Erythroblast (primary cell): Measurements from ENCODE around the gene GCSAM.
A peak's percentile ranks its signal among the peaks of the same experiment; 100 is the strongest.

Source experiments
- DNase-seq, 2 experiments: peaks; one replicate each; lab custom pipeline; 2025; lab: John Stamatoyannopoulos, UW
- GATA1 ChIP-seq: IDR thresholded peaks from 2 replicates; pipeline ENCODE4 v1.6.1; 2011; ENCODE audit warnings: low read depth, mild to moderate bottlenecking, control low read depth, low read length, moderate library complexity
- POLR2A ChIP-seq: IDR thresholded peaks from 2 replicates; pipeline ENCODE4 v1.6.1; 2011; ENCODE audit warnings: mild to moderate bottlenecking, low read length

GCSAM gene

GRCh38 chr3:112134335-112135124 lies 1.5 kb upstream of the GCSAM start:
- TF ChIP-seq POLR2A (no peak), GATA1 (no peak)
- DNase-seq, result peak; percentile 3 to 46

DNA sequence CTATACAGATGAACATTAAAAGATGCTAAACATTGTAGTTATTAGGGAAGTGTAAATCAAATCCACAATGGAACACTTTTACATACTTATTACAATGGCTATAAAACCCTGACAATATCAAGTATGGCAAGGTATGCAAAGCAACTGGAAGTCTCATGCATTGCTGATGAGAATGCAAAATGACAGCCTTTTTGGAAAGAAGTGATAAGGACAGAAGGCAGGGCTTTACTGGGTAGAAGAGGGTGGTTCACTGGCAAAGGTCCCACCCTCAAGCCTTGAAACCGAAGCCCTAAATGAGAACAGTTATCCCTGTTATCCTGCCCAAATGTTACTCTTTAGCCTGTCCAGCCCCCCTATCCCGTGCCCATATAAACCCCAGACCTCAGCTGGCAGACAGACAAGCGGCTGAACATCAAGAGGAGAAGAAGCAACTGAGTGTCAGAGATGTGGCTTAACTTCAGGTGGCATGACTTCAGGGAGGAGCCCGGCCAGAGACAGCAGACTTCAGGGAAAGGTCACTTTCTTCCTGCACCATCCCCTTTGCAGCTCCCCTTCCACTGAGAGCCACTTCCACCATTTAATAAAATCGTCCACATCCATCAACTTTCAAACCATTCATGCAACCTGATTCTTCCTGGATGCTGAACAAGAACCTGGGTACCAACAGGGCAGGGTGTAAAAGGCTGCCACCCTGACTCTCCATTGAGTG lies 732 bp upstream of the GCSAM start:
- peak; percentile 6 to 18 for DNase-seq
- no peak for TF ChIP-seq GATA1
- TF ChIP-seq POLR2A, result no peak

GRCh38 chr3:112132554-112132953 lies 494 bp downstream of the GCSAM start:
- DNase-seq, result no peak
- TF ChIP-seq GATA1 (no peak), POLR2A (no peak)

- TF ChIP-seq GATA1 (no peak), POLR2A (no peak)
- DNase-seq, result no peak
Measured at GRCh38 chr3:112132088-112132487, 960 bp downstream of the GCSAM start.

- TF ChIP-seq POLR2A (no peak), GATA1 (no peak)
- DNase-seq, result no peak
Measured at GRCh38 chr3:112131111-112131510, 1.9 kb downstream of the GCSAM start.

- no peak for TF ChIP-seq POLR2A
- DNase-seq, result no peak
Measured at GRCh38 chr3:112130638-112130993, 2.4 kb downstream of the GCSAM start.

GRCh38 chr3:112129925-112130637 lies 3.0 kb downstream of the GCSAM start:
- no peak for DNase-seq
- TF ChIP-seq GATA1 (no peak), POLR2A (no peak)

DNA sequence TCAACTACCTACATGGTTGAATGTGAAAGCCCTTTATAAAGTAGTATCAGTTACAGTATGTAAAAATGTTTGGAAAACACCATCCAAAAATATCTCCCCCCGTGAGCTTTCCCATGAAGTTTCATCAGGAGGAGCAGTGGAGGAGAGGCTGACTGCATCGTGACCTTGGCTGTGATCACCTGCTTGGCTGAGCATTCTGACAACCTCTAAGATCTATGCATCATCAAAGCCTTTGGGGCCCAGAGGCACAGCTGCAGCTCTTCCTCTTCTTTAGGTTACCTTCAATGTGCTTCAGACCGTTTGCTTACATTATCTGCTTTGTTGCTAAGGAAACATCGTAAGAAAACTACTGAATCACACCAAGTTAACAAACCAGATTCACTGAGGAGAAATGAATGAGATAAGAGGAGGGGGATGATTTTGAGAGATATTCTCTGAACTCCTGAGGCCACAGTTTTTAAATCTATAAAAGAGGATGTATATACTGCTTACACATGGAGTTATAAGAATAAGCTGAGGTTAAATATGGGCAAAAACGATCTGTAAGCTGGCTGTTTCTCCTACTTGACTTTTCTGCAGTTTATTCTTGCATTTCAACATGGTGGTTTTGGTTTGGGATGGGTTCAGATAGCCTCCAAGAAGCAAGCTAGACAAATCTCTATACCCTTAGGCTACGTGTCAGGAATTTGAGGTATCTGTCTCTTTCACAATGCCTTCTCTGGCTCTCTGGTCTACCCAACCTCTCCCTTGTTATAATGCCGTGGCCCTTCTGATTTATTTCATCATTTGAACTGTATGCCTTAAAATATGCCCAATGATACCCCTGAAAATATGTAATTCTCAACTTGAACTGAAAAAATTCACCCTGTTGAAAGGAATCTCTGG lies 4.0 kb downstream of the GCSAM start:
- TF ChIP-seq POLR2A, result no peak
- no peak for TF ChIP-seq GATA1
- DNase-seq, result no peak

DNA sequence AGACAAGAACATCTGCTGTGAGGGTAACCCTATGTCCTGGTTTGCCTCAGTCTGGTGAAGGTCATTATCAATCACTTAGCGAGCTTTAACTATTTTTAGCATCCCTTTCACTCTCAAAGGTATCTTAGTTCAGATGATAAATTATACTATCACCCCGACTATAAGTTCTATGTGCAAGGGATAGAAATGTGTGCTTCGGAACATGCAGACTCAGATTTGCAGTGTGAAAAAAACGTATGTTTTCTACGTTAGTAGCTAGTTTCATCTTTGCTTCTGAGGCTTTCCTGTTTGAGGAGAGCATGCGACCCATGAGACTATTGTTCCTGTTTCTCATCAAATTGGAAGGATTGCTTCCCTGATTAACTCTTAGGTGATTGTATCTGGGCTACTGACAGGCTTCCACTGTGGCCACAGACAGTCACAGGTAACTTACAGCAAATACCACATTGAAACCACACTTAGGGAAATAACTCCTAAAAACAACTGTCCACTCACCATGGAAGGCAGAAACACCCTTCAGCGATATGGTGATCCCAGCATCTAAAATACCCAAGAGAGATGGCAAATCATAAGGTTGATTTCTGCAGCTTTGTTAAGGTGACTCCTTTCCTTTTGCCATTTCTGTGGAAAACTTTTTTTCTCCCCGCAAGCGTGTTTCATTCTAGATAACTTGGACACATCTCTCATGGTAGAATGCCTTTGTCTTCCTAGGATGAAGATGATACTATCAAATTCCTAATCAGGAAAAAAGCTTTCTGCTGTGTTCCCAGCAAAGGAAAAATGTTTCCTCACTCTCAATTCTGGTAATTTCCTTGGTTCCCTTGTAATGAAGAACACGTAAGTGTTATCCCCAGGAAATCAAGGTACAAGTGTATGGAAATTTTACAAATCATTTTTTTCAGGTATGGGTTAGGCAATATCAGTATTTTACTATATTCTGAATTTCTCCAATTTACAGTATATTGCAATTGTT lies 5.2 kb downstream of the GCSAM start:
- no peak for DNase-seq
- no peak for TF ChIP-seq GATA1
- no peak for TF ChIP-seq POLR2A

DNA sequence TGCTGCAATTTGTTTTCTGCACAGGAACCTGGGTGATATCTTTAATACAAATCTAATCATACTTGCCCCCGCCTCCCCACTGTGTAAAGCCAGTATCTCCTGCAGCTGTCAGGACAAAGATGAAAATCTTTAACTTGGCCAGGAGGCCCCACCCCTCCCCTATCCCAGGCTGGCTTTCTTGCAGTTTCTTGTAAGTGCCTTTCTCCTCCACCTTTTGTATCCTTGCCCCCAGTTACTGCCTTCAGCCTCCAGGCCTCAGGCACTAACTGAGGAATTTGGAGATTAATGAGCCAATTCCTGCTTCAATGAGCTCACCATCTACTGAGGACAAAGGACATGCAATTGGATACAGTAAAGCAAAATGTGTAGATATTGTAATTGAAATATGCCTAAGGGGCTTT lies 6.5 kb downstream of the GCSAM start:
- DNase-seq, result peak in 1 of 2 experiments; percentile 34
- TF ChIP-seq GATA1 (no peak), POLR2A (no peak)

DNA sequence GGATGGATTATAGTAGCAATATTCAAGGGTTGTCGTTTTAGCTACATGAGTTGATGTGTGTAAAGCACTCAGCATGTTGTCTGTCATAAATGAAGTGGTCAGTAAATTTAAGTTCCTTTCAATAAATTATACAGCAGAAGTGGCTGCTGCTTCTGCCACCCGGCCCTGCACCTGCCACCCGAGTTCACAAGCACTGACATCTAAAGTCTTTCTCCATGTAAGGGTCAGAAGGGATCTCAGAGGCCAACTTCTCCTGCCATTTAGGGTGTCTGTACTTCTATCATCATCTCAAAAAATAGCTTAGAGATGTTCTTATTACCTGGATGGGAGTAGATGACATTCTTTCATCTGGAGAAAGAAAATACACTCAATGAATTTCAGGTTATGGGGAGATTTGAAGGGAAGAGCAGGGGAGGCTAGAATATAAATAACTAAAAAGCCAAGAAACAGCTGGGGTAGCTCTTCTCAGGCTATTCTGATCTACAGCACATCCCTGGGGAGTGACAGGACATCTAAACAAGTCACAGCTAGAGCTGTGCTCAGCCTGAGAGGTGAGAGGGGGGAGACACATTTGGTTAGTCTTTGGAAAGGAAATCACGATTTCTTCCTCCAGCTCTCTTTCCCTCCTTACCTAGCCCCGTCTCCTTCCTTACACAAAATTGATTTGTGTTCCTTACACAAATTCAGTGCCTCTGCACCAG lies 8.0 kb downstream of the GCSAM start:
- TF ChIP-seq POLR2A (no peak), GATA1 (no peak)
- no peak for DNase-seq

DNA sequence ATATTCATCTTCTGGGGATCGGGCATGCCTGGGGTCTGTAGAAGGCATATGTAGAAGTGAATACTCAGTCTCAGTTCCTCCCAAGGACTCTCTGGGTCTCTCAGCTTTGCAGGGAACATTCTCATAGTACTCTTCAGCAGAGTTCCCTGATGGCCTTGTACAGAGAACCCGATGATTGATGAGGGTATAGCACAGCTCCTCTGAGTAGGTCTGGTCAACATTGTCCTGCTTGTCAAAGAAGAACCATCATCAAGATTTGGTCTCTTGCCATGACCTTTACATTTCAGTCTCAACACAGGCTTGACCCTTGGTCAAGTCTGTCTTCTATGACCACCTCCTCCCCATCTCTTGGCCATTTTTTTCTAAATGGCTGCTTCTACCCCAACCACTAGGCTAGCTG lies 9.5 kb downstream of the GCSAM start:
- no peak for TF ChIP-seq GATA1
- no peak for TF ChIP-seq POLR2A
- no peak for DNase-seq

GRCh38 chr3:112122870-112123269 lies 10.2 kb downstream of the GCSAM start:
- DNase-seq, result no peak
- TF ChIP-seq GATA1 (no peak), POLR2A (no peak)
